GM21367 (cell line): ENCODE measurements around the gene GMPR.
"Not testable (repeated sequence)": the region's sequence is repeated elsewhere in the genome, so short reads cannot be mapped to it uniquely, and the experiment has no call there.

Experiments
- ATAC-seq: cut with Tn5 transposase; IDR thresholded peaks from one replicate; pipeline ENCODE4 v1.9.1; 2021; ENCODE audit not compliant: unreplicated experiment

GMPR gene

DNA sequence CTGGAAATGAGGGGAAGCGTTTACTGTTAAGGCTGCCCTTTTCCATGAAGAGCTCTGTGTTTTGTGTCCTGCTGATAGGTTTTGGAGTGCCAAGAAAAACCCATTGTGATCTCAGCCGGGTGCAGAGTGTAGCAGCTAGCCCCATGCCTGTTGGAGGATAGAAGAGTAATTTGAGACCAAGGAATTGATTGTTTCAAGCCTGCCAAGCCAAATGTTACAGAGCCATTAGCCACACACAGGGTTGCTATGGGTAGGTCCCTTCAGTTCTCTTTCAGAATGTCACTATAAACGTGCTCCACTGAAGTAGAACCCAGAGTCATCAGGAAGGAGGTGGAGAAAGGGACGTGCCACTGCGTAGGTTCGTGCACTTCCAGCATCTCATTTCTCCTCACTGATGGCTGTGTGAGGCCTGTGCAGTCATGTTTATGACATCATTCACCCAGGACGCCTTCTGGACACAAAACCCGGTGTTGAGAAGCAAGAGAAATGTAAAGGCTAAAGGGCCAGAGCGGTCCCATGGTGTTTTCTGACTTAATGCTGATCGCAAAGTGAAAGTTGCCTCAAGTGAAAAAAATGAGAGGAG lies 6.6 kb downstream of the GMPR start:
- ATAC-seq, result no peak

DNA sequence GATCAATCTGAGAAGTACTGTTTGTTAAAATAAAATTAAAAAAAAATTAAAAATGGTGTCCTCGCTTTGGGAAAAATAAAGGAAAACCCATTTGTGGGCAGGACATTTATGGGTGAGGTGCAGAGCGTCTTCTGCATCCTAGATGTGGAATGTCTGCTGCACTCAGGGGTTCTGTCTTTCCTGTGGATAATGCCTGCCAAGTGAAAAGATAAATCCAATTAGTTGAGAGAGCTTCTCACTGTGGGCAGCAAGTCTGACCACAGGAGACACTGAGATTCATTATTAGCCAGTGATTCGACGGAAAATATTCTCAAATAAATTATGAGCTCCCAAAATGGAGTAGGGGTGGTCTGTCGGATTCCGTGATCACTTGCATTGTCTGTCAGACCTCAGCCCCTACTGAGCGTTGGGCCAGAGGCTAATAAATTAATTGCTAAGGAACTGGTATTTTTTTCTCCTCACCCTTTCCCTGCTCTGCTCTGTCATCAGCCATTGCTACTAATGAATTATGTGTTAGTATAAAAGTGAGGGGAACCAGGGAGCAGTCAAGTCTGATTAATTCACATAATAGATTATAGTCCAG lies 10.0 kb downstream of the GMPR start:
- no peak for ATAC-seq

DNA sequence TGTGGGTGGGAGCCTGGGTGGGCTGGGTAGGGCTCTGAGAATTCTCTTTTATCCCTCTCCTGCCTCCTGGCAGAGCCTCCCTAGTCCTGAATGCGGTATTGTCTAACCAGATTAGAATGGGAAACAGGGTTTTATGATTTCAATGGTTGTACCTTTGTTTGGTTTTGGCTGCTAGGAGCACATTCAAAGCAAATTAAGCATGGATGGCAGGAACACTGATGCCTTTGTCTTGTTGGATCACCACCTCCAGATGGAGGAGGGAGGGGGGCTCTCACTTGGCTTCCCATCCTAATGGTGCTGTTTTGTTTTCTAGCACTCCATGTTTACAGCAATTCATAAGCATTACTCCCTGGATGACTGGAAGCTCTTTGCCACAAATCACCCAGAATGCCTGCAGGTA lies 11.6 kb downstream of the GMPR start:
- ATAC-seq, result no peak

DNA sequence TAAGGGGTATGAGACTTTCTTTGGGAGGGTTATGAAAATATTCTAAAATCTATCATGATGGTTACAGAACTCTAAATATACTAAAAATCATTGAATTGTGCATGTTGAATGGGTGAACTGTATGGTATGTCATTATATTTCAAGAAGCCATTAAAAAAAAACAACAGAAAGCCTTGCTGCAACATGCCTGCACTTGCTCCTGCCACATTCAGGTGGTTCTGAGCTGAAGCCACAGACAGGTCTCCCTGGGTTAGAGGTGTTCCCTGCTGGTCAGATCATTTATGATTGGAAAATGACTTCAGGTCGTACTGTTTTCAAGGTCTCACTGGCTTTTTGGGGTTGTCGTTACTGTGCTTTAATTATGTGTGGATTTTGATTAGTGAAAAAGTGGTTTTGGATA lies 13.3 kb downstream of the GMPR start:
- ATAC-seq, result no peak

DNA sequence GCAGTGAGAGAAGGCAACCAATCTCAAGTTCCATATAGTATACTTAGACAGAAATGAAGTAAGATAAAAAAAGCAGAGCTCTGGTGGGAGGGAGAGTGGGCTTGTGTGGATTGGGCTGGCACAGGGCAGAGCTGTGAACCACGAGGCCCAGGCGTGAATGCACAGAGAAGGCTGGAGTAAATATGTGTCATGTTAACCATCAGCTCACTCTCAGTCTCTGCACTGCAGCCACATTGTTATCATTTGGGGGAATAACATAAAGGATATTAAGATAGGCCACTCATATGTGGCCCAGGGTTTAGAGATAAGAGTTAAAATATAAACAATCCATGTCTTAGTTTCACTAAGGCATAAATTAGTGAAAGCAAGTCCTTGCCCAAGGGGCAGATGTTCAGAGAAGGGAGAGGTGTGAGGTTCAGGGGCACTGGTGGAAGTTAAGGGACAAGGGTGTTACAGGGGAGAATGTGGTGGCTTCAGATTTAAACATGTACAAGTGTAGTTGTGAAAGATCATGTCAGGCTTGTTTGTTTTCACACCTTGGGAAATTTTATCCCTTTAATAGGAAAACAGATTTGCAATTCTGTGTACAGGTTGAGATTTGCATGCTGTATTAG lies 14.4 kb downstream of the GMPR start:
- ATAC-seq, result no peak

DNA sequence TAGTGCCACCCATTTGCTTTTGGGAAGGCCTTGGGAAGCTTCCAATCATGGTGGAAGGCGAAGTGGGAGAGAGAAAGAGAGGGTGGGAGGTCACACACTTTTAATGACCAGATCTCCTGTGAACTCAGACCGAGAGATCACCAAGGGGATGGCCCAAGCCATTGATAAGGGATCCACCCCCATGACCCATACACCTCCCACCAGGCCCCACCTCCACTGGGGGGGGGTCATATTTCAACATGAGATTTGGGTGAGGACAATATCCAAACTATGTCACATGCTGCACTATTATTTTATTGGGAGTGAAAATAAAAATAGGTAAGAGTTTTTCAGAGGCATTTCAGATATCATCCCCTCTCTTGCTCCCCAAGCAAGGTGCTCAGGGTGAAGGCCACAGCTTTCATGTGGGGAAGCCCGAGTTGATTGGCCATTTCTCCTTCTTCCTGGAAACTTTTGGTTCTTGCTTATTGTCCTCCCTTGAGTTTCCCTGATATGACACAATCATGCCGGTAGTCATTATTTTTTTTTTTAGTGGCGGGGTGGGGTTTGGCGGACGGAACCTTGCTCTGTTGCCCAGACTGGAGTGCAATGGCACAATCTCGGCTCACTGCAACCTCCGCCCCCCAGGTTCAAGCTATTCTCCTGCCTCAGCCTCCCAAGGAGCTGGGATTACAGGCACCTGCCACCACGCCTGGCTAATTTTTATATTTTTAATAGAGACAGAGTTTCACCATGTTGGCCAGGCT lies 15.2 kb downstream of the GMPR start:
- no peak for ATAC-seq

DNA sequence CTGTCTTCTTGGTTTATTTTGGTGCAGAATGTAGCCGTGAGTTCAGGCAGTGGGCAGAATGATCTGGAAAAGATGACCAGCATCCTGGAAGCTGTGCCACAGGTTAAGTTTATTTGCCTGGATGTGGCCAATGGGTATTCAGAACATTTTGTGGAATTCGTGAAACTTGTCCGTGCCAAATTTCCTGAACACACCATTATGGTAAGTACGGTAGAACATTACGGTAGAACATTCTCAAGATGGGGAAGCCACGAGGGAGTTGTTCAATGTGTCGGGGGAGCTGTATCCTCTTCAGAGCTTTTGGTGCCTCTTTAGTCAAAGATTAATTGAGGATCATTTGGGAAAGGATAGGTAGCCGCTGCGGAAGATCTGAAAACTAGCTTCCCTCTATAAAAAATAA lies 16.1 kb downstream of the GMPR start:
- ATAC-seq, result no peak

DNA sequence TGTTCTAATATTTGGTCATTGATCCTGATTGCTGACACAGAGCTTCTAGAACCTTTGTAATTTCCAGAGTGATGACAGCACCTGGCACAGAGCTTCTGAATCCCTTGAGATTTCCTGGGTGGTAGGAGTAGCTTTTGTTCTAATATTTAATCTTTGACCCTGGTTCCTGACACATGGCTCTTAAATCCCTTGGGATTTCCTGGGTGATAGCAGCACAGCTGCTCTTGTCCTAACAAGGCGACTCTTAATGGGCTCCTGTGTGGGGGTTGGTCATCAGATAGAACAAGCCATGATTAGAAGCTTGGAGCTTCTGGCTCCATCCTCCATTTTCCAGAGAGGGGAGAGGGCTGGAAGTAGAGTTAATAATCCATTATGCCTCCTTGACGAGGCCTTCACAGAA lies 18.4 kb downstream of the GMPR start:
- ATAC-seq, result no peak

DNA sequence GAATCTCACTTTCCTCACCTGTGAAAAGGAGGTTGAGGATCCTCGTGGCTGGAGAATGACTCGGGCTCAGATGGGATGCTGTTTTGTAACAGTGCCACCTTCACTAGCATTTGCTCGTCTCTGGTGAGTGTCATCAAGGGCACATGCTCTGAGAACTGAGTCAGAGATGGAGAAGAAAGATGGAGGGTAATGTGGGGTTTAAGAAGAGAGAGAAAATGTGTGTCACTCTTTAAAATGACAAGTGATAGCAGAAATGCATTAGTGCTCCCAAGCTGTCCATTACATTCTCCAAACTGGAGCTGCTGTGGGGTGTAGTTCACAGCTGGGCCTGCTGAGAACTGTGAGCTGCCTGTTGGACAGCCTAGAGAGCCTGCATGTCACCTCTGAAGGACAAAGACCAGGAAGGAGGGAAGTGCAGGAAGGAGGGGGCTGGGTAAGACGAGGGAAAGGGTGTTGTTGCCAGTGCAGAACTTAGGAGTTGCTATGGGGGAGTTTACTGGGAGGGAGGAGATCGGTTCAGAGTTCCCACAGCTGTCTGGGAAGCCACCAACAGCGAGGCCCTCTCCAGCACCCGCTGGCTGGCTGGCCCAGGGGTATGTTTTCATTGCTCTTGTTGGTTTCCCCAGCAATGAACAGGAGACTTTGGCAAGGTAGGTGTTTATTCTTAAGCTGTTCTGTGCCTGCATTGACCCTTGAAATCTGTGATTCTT lies 19.8 kb downstream of the GMPR start:
- no peak for ATAC-seq

DNA sequence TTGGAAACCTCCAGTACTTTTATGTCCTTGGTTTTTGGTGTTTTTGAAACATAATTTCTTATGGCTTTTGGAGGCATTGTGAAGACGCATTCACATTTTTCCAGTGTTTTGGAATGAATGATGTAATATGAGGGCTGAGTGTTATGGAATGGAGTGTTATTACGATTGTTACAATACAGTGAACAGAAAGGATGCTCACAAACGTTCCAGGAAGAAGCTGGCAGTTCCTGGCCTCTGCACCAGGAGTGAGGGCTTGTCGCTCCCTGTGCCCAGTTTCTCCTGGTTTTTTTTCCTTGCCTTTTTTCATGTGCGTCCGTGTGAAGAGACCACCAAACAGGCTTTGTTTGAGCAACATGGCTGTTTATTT lies 20.3 kb downstream of the GMPR start:
- no peak for ATAC-seq

DNA sequence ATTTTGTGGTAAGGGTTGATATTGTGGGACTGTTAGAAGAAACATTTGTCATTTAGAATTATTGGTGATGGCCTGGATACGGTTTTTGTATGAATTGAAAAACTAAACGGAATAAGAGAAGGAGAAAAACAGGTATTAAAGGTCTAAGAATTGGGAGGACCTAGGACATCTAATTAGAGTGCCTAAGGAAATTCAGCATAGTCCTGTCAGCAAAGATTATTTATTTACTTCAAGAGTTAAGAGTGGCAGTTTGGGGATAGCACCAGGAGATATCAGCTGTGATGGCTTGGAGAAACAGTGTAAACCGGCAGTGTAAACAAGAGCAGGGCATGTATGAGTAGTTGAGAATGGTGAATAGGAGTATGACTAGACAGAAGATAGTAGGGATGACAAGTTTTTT lies 21.2 kb downstream of the GMPR start:
- ATAC-seq, result not testable (repeated sequence)

DNA sequence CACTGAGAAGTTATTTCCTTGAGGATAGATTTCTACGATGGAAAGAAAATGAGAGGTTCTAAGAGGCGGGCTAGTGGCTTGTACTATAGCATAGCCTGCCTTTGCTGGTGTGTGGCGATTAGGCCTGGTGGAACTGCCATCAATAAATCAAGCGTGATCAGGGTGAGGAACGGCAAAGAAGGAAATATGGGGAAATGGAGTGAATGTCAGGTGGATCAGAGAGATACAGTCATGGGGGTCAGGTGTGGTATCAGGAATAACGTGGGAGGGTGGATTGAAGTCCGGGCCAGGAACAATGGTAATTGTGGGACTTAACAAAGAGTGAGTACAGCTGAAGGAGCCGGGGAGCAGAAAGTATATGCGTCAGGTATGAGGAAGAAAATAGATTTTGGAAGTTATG lies 22.2 kb downstream of the GMPR start:
- ATAC-seq, result not testable (repeated sequence)

DNA sequence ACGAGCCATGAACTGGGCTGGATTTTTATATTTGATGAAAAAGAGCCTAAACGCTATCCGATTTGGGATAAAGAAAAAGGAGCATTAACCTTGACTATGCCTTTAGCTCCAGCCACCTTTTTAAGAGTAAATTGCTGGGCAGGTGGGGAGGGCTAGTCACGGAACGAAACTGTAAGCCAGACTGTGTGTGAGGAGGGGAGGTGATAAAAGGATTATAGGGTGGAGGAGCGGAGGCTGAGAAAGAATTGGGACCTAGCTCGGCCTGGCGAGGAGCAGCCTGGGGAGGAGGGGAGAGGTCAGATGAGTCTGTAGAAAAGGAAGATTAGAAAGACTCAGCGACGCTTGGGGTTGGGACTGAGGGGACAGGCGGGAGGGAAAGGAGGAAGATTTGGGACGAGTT lies 24.4 kb downstream of the GMPR start:
- not testable (repeated sequence) for ATAC-seq

DNA sequence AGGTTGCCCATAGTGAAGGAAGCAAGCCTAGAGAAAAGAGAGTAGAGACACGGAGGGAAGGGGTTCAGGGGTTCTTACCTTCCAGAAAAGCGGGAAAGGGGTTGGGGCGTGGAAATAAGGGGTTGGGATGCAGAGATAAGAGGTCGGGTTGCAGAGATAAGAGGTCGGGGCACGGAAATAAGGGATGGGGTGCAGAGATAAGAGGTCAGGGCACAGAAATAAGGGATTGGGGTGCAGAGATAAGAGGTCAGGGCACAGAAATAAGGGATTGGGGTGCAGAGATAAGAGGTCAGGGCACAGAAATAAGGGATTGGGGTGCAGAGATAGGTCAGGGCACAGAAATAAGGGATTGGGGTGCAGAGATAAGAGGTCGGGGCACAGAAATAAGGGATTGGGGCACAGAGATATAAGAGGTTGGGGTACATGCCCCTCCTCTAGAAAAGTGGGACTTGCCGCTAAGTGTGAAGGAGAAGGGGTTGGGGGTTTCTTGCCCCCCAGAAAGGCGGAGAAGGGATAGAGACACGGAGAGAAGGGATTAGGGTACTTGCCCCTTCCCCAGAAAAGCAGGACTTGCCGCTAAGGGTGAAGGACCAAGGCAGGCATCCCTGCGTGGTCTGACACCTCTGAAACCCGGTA lies 25.2 kb downstream of the GMPR start:
- ATAC-seq, result not testable (repeated sequence)

DNA sequence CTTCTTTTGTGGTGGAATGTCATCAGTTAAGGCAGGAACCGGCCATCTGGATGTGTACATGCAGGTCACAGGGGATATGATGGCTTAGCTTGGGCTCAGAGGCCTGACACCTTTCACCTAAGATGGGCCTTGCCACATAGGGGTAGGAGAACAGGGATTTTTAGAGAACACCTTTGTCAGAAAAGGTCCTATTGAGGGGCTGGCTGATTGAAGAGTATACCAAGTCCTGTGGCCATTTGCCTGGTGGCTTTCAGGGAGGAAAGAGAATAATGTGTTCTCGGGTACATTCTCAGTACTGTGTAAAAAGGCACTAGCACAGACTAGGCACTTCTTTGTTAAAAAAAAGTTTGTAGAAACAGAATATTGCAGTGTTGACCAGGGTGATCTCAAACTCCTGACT lies 26.4 kb downstream of the GMPR start:
- ATAC-seq, result no peak

DNA sequence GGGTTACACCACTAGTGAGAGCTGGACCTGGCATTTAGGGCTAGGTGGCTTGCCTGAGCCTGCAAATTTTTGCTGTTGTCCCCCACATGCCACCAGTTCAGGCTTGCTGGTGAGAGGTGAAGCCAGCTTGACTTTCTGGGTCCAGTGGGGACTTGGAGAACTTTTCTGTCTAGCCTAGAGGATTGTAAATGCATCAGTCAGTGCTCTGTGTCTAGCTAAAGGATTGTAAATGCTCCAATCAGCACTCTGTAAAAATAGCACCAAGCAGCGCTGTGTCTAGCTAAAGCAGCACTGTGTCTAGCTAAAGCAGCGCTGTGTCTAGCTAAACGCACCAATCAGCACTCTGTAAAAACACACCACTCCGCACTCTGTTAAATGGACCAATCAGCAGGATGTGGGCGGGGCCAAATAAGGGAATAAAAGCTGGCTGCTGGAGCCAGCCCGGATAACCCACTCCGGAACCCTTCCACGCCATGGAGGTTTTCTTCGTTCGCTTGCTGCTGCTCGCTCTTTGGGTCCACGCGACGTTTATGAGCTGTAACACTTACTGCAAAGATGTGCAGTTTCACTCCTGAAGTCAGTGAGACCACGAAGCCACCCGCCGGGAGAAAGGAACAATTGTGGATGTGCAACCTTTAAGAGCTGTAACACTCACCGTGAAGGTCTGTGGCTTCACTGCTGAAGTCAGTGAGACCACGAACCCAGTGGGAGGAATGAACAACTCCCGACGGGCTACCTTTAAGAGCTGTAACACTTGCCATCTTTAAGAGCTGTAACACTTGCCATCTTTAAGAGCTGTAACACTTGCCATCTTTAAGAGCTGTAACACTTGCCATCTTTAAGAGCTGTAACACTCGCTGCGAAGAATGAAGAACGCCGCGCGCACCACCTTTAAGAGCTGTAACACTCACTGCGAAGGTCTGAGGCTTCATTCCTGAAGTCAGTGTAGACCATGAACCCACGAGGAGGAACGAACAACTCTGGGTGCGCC lies 27.3 kb downstream of the GMPR start:
- ATAC-seq, result no peak

DNA sequence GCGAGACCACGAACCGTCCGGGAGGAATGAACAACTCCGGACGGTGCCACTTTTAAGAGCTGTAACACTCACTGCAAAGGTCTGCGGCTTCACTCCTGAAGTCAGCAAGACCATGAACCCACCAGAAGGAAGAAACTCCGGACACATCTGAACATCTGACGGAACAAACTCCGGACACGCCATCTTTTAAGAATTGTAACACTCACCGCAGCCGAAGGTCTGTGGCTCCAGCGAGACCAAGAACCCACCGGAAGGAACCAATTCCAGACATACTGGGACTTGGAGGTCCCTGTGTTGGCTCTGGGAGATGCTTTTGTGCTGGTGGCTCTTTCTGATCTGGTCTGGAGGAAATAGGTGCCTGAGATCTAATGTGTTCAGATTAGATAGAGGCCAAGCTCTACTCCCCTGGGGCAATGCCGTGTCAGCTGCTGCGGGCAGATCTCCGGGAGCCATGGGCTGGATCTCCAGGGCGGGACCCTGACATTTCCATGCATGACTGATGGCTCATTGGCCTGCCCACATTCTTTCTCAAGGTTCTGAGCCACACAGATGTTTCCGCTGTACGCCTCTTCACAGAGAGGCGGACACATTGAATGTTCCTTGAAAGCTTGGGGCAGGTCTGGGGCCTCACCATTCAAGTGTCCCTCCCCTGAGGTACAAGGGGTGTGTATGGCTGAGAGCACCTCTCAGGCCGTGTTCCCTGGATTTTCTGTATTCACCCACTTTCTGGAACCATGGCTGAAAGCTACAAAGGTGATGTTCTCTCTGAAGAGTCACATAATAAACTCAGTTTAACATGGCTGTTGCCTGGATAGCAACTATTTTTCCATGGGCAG lies 29.3 kb downstream of the GMPR start:
- ATAC-seq, result no peak

DNA sequence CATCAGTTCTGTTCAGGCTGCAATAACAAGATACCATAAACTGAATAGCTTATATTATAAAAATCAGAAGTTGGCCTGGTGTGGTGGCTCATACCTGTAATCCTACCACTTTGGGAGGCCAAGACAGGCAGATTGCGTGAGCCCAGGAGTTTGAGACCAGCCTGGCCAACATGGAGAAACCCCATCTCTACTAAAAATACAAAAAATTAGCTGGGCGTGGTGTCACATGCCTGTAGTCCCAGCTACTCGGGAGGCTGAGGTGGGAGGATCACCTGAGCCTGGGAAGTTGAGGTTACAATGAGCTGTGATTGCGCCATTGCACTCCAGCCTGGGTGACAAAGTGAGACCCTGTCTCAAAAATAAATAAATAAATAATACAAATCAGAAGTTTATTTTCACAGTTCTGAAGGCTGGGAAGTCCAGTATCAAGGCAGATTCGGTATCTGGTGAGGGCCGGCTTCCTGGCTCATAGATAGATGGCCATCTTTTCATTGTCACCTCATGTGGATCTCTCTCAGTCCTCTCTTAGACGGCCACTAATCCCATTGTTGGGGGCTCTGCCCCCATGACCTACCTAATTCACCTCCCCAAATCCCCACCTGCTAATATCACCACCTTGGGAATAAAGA lies 31.2 kb downstream of the GMPR start:
- not testable (repeated sequence) for ATAC-seq
